ENCODE data around the gene ZNF550. TPM values are rescaled to one million over a fixed set of nuclear protein-coding genes. Genes with fewer than 3 reads are reported as not detected.
A peak's percentile ranks its signal among the peaks of the same experiment; 100 is the strongest.

ZNF550 gene
- total and polyA plus RNA-seq, 2 of the 13 experiments (the other 11 are each of a cell fraction or from before 2014, with no cell fraction given), result 8.6 to 9.1 TPM

- TF ChIP-seq ZBTB40 (IDR thresholded peaks at IDR 0.05), result peak; percentile 95
- peak; percentile 46 for TF ChIP-seq ZBTB40 (CRISPR knock-in tag; IDR thresholded peaks at IDR 0.05)
- no peak for TF ChIP-seq ZNF17 (CRISPR knock-in tag; IDR thresholded peaks at IDR 0.05)
- TF ChIP-seq KAT2B (IDR thresholded peaks at IDR 0.05; ENCODE audit: borderline replicate concordance, low read depth, low read length), result no peak
- no peak for TF ChIP-seq GATA4 (IDR thresholded peaks at IDR 0.05; ENCODE audit: borderline replicate concordance, low read depth)
- TF ChIP-seq MAZ (IDR thresholded peaks at IDR 0.05; ENCODE audit: borderline replicate concordance, low read depth, low read length), result 0 out of 2 replicates have a peak, but pooled peaks have one; percentile 40
- TF ChIP-seq MAZ (CRISPR knock-in tag; IDR thresholded peaks at IDR 0.05; ENCODE audit: low read depth), result peak; percentile 79; the same call in 1 of the 2 replicates
- peak; percentile 18; the same call in 1 of the 2 replicates for TF ChIP-seq AHR (CRISPR knock-in tag; IDR thresholded peaks at IDR 0.05)
- TF ChIP-seq ZNF460 (CRISPR knock-in tag; IDR thresholded peaks at IDR 0.05; ENCODE audit: borderline replicate concordance), result no peak
- no peak for TF ChIP-seq E2F5 (CRISPR knock-in tag; conservative IDR thresholded peaks at IDR 0.05)
- TF ChIP-seq HMGXB4 (CRISPR knock-in tag; IDR thresholded peaks at IDR 0.05; ENCODE audit: borderline replicate concordance in 1 of 2, low read depth in 1 of 2), result peak; percentile 82 to 88; a peak in 3 of 4 replicates
- no peak for TF ChIP-seq CBX2 (IDR thresholded peaks at IDR 0.05; ENCODE audit: low read depth, low read length)
- TF ChIP-seq CBX2 (CRISPR knock-in tag; IDR thresholded peaks at IDR 0.05; ENCODE audit: low read depth), result no peak
- no peak for TF ChIP-seq TCF12 (IDR thresholded peaks at IDR 0.05)
- TF ChIP-seq TCF12 (CRISPR knock-in tag; IDR thresholded peaks at IDR 0.05), result no peak
- TF ChIP-seq STAT5B (CRISPR knock-in tag; IDR thresholded peaks at IDR 0.05), result no peak
- 0 out of 2 replicates have a peak, but pooled peaks have one; percentile 51 for TF ChIP-seq ZNF468 (CRISPR knock-in tag; IDR thresholded peaks at IDR 0.05)
Measured at GRCh38 chr19:57527136-57527881, 32.4 kb downstream of the ZNF550 start, which contains the start of gene ZNF549 (continued).

All from HepG2 (cell line).